Activated CD8-positive, alpha-beta T cell treated with anti-CD3 and anti-CD28 coated beads, Interleukin-2, amount 10 ng/mL, durations not matched to agents 7 days and 5 days (primary cell): Measurements from ENCODE around the gene DOHH. TPM values are rescaled to one million over a fixed set of nuclear protein-coding genes. Genes with fewer than 3 reads are reported as not detected.
"Not testable (repeated sequence)": the region's sequence is repeated elsewhere in the genome, so short reads cannot be mapped to it uniquely, and the experiment has no call there.

ENCODE experiments used
- ATAC-seq: fragments of 150-1000 bp; cut with Tn5 transposase; one replicate; pipeline ENCODE4 v1.10.0; 2021; ENCODE audit warnings: moderate library complexity
- CTCF ChIA-PET: fragments of 350-600 bp; sonication (Branson Sonifier 250); formaldehyde crosslinking; loops from one replicate; lab custom pipeline; 2021; ENCODE audit warnings: antibody characterized with exemption; lab: Charles Lee
- POLR2A ChIA-PET: fragments of 350-600 bp; sonication (Branson Sonifier 250); formaldehyde crosslinking; loops from one replicate; lab custom pipeline; 2021; ENCODE audit warnings: antibody characterized with exemption; lab: Charles Lee
- DNase-seq: peaks from one replicate; pipeline ENCODE4 v3.0.0-alpha.2; 2020
- H3K27ac Mint-ChIP-seq: one replicate; pipeline ENCODE4 v1.8.0; 2021; ENCODE audit warnings: mild to moderate bottlenecking, mixed read lengths
- H3K27me3 Mint-ChIP-seq: one replicate; pipeline ENCODE4 v1.8.0; 2021; ENCODE audit warnings: low read depth, mixed read lengths
- H3K36me3 Mint-ChIP-seq: one replicate; pipeline ENCODE4 v1.8.0; 2021; ENCODE audit warnings: low read depth, mixed read lengths
- H3K4me1 Mint-ChIP-seq: one replicate; pipeline ENCODE4 v1.8.0; 2021; ENCODE audit warnings: low read depth, mixed read lengths
- H3K4me3 Mint-ChIP-seq: one replicate; pipeline ENCODE4 v1.8.0; 2021; ENCODE audit warnings: mild to moderate bottlenecking, mixed read lengths
- H3K9me3 Mint-ChIP-seq: one replicate; pipeline ENCODE4 v1.8.0; 2022; ENCODE audit warnings: mixed read lengths; ENCODE audit not compliant: insufficient read depth
- total RNA-seq, 2 experiments: library from RNA; stranded (reverse); gene quantifications; one replicate each; pipeline ENCODE4 v1.2.3, GENCODE V29; 2021

The DOHH gene
- total RNA-seq, 2 experiments from 2014 or later = 14.6 to 16.1 TPM

- Mint-ChIP-seq H3K27me3 (no peaks in the 10 kb centered on the region), H3K4me3 (no peak overlapping the region), H3K9me3 (no peaks in the 10 kb centered on the region), H3K36me3 (no peaks in the 10 kb centered on the region), H3K4me1 (peaks cover 17% of the 10 kb centered on the region), H3K27ac (no peak overlapping the region)
- POLR2A ChIA-PET = no interaction called here
- DNase-seq (peak; percentile 33), ATAC-seq (peak; percentile 40)
- CTCF ChIA-PET = interaction anchor here (0.9 kb wide), 1 partner anchor 26 kb away, joined by 3 read pairs; no protein-coding TSS in a partner anchor
These were observed 41.2 kb downstream of the DOHH start for GRCh38 chr19:3459089-3459881.

- no peaks in the 10 kb centered on the region for H3K27me3 Mint-ChIP-seq
- no peak overlapping the region for H3K4me3 Mint-ChIP-seq
- peaks cover 17% of the 10 kb centered on the region for H3K4me1 Mint-ChIP-seq
- no peaks in the 10 kb centered on the region for H3K9me3 Mint-ChIP-seq
- CTCF ChIA-PET = interaction anchor here (0.9 kb wide), 1 partner anchor 27 kb away, joined by 3 read pairs; no protein-coding TSS in a partner anchor
- no peaks in the 10 kb centered on the region for H3K36me3 Mint-ChIP-seq
- no peak overlapping the region for H3K27ac Mint-ChIP-seq
- ATAC-seq = no peak
- POLR2A ChIA-PET = no interaction called here
- no peak for DNase-seq
These were observed 42.0 kb downstream of the DOHH start for GRCh38 chr19:3458229-3459088.

- Mint-ChIP-seq H3K4me3 (no peak overlapping the region), H3K27ac (no peak overlapping the region), H3K27me3 (no peaks in the 10 kb centered on the region), H3K4me1 (peaks cover 17% of the 10 kb centered on the region), H3K9me3 (no peaks in the 10 kb centered on the region), H3K36me3 (no peaks in the 10 kb centered on the region)
- POLR2A ChIA-PET = no interaction called here
- ATAC-seq = no peak
- CTCF ChIA-PET = no interaction called here
- DNase-seq = no peak
These were observed 42.8 kb downstream of the DOHH start for GRCh38 chr19:3457528-3458228.

GRCh38 chr19:3456925-3457527 is 43.4 kb downstream of the DOHH start:
- POLR2A ChIA-PET = no interaction called here
- Mint-ChIP-seq H3K27me3 (no peaks in the 10 kb centered on the region), H3K36me3 (no peaks in the 10 kb centered on the region), H3K27ac (no peak overlapping the region), H3K9me3 (no peaks in the 10 kb centered on the region), H3K4me3 (no peak overlapping the region), H3K4me1 (peaks cover 17% of the 10 kb centered on the region)
- no peak for ATAC-seq
- CTCF ChIA-PET = no interaction called here
- no peak for DNase-seq

- Mint-ChIP-seq H3K36me3 (no peaks in the 10 kb centered on the region), H3K27ac (no peak overlapping the region), H3K4me1 (peaks cover 18% of the 10 kb centered on the region), H3K4me3 (no peak overlapping the region), H3K9me3 (no peaks in the 10 kb centered on the region), H3K27me3 (no peaks in the 10 kb centered on the region)
- DNase-seq = no peak
- ChIA-PET POLR2A (no interaction called here), CTCF (no interaction called here)
- no peak for ATAC-seq
These were observed 44.4 kb downstream of the DOHH start for GRCh38 chr19:3455960-3456601.

- Mint-ChIP-seq H3K27ac (no peak overlapping the region), H3K27me3 (no peaks in the 10 kb centered on the region), H3K9me3 (no peaks in the 10 kb centered on the region), H3K36me3 (peaks cover 1% of the 10 kb centered on the region), H3K4me1 (peaks cover 22% of the 10 kb centered on the region), H3K4me3 (no peak overlapping the region)
- ATAC-seq (no peak), DNase-seq (no peak)
- ChIA-PET POLR2A (no interaction called here), CTCF (no interaction called here)
These were observed 45.0 kb downstream of the DOHH start for GRCh38 chr19:3455393-3455955.

- Mint-ChIP-seq H3K27me3 (no peaks in the 10 kb centered on the region), H3K9me3 (no peaks in the 10 kb centered on the region), H3K4me1 (peaks cover 17% of the 10 kb centered on the region), H3K27ac (no peak overlapping the region), H3K4me3 (no peak overlapping the region), H3K36me3 (peaks cover 2% of the 10 kb centered on the region)
- DNase-seq (no peak), ATAC-seq (no peak)
- POLR2A ChIA-PET = no interaction called here
- CTCF ChIA-PET = interaction anchor here (0.6 kb wide), 1 partner anchor 150 kb away, joined by 3 read pairs; no protein-coding TSS in a partner anchor
These were observed 45.6 kb downstream of the DOHH start for GRCh38 chr19:3454656-3455392.

- DNase-seq = no peak
- H3K4me1 Mint-ChIP-seq = peaks cover 8% of the 10 kb centered on the region
- H3K4me3 Mint-ChIP-seq = no peak overlapping the region
- no peaks in the 10 kb centered on the region for H3K27me3 Mint-ChIP-seq
- H3K9me3 Mint-ChIP-seq = no peaks in the 10 kb centered on the region
- ChIA-PET POLR2A (no interaction called here), CTCF (no interaction called here)
- no peak overlapping the region for H3K27ac Mint-ChIP-seq
- peaks cover 2% of the 10 kb centered on the region for H3K36me3 Mint-ChIP-seq
- no peak for ATAC-seq
These were observed 46.6 kb downstream of the DOHH start for GRCh38 chr19:3453840-3454239.

GRCh38 chr19:3452942-3453214 is 47.6 kb downstream of the DOHH start:
- H3K4me3 Mint-ChIP-seq, POLR2A ChIA-PET, H3K4me1 Mint-ChIP-seq, ATAC-seq, H3K9me3 Mint-ChIP-seq, H3K27me3 Mint-ChIP-seq, CTCF ChIA-PET, DNase-seq, H3K36me3 Mint-ChIP-seq, H3K27ac Mint-ChIP-seq: not testable (repeated sequence)

- Mint-ChIP-seq H3K4me3 (no peak overlapping the region), H3K9me3 (no peaks in the 10 kb centered on the region), H3K27me3 (no peaks in the 10 kb centered on the region), H3K4me1 (peaks cover 5% of the 10 kb centered on the region), H3K36me3 (peaks cover 2% of the 10 kb centered on the region), H3K27ac (no peak overlapping the region)
- DNase-seq (no peak), ATAC-seq (no peak)
- CTCF ChIA-PET = no interaction called here
- POLR2A ChIA-PET = no interaction called here
These were observed 48.1 kb downstream of the DOHH start for GRCh38 chr19:3452171-3452941.
